Measurements from ENCODE around the gene KRTAP19-1.

KRTAP19-1 gene

GRCh38 chr21:30434033-30434631 lies 46.0 kb downstream of the KRTAP19-1 start:
- H3K9me3 ChIP-seq (ENCODE audit: severe bottlenecking): no peaks in the 10 kb centered on the region
- H3K27ac ChIP-seq (ENCODE audit: poor library complexity, severe bottlenecking): no peak overlapping the region
- TF ChIP-seq CTCF (IDR thresholded peaks at IDR 0.05; ENCODE audit: poor library complexity, severe bottlenecking): peak; percentile 76
- no peaks in the 10 kb centered on the region for H3K36me3 ChIP-seq (ENCODE audit: low read depth)
- no peak overlapping the region for H3K4me3 ChIP-seq (ENCODE audit: severe bottlenecking)
- ATAC-seq (ENCODE audit: low read depth) (peak; percentile 81), DNase-seq (ENCODE audit: low spot score) (no peak)
- no peaks in the 10 kb centered on the region for H3K4me1 ChIP-seq (ENCODE audit: insufficient read depth, poor library complexity, severe bottlenecking)
- H3K27me3 ChIP-seq (ENCODE audit: insufficient read depth, poor library complexity, severe bottlenecking): peaks cover 19% of the 10 kb centered on the region

GRCh38 chr21:30430170-30430655 lies 50.0 kb downstream of the KRTAP19-1 start, which contains the start of gene KRTAP13-4:
Gene KRTAP13-4, plus strand, starts transcription at chr21:30430220. Its CDS starts 56 bp downstream, at chr21:30430276.
- DNase-seq (ENCODE audit: low spot score): no peak
- no peak within 1 kb of the TSS for H3K27ac ChIP-seq (ENCODE audit: poor library complexity, severe bottlenecking)
- ATAC-seq (ENCODE audit: low read depth): no peak
- no peaks in the 10 kb centered on the region for H3K4me1 ChIP-seq (ENCODE audit: insufficient read depth, poor library complexity, severe bottlenecking)
- H3K4me3 ChIP-seq (ENCODE audit: severe bottlenecking): no peak within 1 kb of the TSS
- TF ChIP-seq CTCF (IDR thresholded peaks at IDR 0.05; ENCODE audit: poor library complexity, severe bottlenecking): no peak
- H3K27me3 ChIP-seq (ENCODE audit: insufficient read depth, poor library complexity, severe bottlenecking): peaks cover 20% of the 10 kb centered on the region
- H3K9me3 ChIP-seq (ENCODE audit: severe bottlenecking): no peaks in the 10 kb centered on the region
- H3K36me3 ChIP-seq (ENCODE audit: low read depth): no peaks in the 10 kb centered on the region

All from RWPE2 (cell line).